ENCODE measurements around the gene ZNF792. TPM values are rescaled to one million over a fixed set of nuclear protein-coding genes. Genes with fewer than 3 reads are reported as not detected.
"Not testable (repeated sequence)": the region's sequence is repeated elsewhere in the genome, so short reads cannot be mapped to it uniquely, and the experiment has no call there.

The ZNF792 gene
- total RNA-seq, 1 donor from 2014 or later: 10.4 TPM

DNA sequence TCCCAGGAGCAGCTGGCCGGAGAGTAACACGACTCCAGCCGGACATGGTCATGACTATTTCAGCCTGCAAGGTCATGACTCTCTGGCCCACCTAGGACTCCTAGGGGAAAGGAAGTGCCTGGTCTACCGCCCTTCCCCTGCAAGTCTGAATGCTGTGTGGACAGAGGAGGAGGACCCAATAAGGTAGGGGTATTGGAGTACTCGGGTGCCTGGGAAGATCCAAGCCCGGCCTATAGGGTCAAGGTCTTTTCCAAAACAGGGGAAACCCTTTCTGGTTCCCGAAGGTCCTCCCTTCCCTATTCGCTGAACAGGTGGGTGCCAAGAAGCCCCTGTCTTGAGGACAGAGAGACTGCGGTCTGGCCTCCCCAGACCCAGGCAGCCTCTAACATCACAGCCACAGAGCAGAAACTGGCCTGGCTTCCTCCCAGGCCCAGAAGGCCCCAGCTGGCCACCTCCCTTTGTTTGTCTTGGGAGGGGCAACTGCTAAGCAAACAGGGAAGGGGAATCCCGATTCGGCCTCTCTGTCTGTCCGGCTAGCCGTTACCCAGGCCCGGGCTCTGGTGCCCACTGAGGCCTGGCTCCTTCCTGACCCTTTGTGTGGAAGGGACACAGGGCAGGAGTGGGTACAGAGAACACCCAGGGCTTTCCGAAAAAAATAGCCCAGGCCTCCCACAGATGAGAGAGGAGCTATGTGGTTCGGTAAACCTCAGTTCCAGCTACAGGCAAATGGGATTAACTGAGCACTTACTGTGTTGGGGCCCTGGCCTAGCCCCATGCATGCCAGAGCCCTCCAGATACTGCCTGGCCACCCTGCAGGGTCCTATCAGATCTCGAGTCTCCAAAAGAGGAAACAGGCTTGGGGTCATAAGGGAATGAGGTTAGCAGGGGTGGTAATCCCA, 30.9 kb upstream of the ZNF792 start:
- TF ChIP-seq, protein P1, sequence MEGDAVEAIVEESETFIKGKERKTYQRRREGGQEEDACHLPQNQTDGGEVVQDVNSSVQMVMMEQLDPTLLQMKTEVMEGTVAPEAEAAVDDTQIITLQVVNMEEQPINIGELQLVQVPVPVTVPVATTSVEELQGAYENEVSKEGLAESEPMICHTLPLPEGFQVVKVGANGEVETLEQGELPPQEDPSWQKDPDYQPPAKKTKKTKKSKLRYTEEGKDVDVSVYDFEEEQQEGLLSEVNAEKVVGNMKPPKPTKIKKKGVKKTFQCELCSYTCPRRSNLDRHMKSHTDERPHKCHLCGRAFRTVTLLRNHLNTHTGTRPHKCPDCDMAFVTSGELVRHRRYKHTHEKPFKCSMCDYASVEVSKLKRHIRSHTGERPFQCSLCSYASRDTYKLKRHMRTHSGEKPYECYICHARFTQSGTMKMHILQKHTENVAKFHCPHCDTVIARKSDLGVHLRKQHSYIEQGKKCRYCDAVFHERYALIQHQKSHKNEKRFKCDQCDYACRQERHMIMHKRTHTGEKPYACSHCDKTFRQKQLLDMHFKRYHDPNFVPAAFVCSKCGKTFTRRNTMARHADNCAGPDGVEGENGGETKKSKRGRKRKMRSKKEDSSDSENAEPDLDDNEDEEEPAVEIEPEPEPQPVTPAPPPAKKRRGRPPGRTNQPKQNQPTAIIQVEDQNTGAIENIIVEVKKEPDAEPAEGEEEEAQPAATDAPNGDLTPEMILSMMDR (IDR thresholded peaks at IDR 0.05): no peak
- DNase-seq (ENCODE audit: low spot score in 2 of 2): no peak
- Histone ChIP-seq H3K27ac (peak overlapping the region; percentile 63 to 72), H3K27me3 (no peaks in the 10 kb centered on the region), H3K4me3 (no peak overlapping the region), H3K9me3 (no peaks in the 10 kb centered on the region), H3K4me1 (peaks cover 5 to 18% of the 10 kb centered on the region in 2 donors), H3K36me3 (no peaks in the 10 kb centered on the region)
- intact Hi-C loops (cut with DNase I): no loop called here

- H3K4me3 ChIP-seq: no peak overlapping the region
Observed at GRCh38 chr19:34994286-34994642, 30.2 kb upstream of the ZNF792 start.

GRCh38 chr19:34992582-34992981, 28.6 kb upstream of the ZNF792 start:
- H3K27me3 ChIP-seq; H3K4me3 ChIP-seq; DNase-seq (ENCODE audit: low spot score in 2 of 2); H3K4me1 ChIP-seq; H3K27ac ChIP-seq; H3K36me3 ChIP-seq; H3K9me3 ChIP-seq; intact Hi-C loops (cut with DNase I): not testable (repeated sequence)

More at GRCh38 chr19:34994286-34994642, 30.2 kb upstream of the ZNF792 start:
- Histone ChIP-seq H3K36me3 (no peaks in the 10 kb centered on the region), H3K4me1 (peaks cover 5 to 15% of the 10 kb centered on the region in 2 donors), H3K27me3 (no peaks in the 10 kb centered on the region), H3K9me3 (no peaks in the 10 kb centered on the region), H3K27ac (peak overlapping the region; percentile 63 to 72)
- TF ChIP-seq, protein P1 (IDR thresholded peaks at IDR 0.05): no peak
- intact Hi-C loops (cut with DNase I): no loop called here
- DNase-seq (ENCODE audit: low spot score in 2 of 2): no peak

- DNase-seq (ENCODE audit: low spot score in 2 of 2): no peak
- Histone ChIP-seq H3K27me3 (no peaks in the 10 kb centered on the region), H3K4me1 (peaks cover 5 to 9% of the 10 kb centered on the region in 2 donors), H3K4me3 (no peak overlapping the region), H3K27ac (no peak overlapping the region), H3K36me3 (no peaks in the 10 kb centered on the region), H3K9me3 (no peaks in the 10 kb centered on the region)
- intact Hi-C loops (cut with DNase I): no loop called here
- TF ChIP-seq, protein P1 (IDR thresholded peaks at IDR 0.05): no peak
Observed at GRCh38 chr19:34991542-34992333, 27.7 kb upstream of the ZNF792 start.

- Histone ChIP-seq H3K9me3 (no peaks in the 10 kb centered on the region), H3K4me3 (no peak overlapping the region), H3K27me3 (no peaks in the 10 kb centered on the region), H3K27ac (no peak overlapping the region), H3K4me1 (peaks cover 5 to 11% of the 10 kb centered on the region in 2 donors), H3K36me3 (no peaks in the 10 kb centered on the region)
- intact Hi-C loops (cut with DNase I): no loop called here
- DNase-seq (ENCODE audit: low spot score in 2 of 2): no peak
- TF ChIP-seq, protein P1 (IDR thresholded peaks at IDR 0.05): no peak
Observed at GRCh38 chr19:34990578-34991192, 26.7 kb upstream of the ZNF792 start.
